Measurements from ENCODE around the gene SPOUT1. TPM values are rescaled to one million over a fixed set of nuclear protein-coding genes. Genes with fewer than 3 reads are reported as not detected.

Gene SPOUT1
- total RNA-seq, 4 donors from 2014 or later, result 4.4 to 34.2 (median 17.3) TPM

DNA sequence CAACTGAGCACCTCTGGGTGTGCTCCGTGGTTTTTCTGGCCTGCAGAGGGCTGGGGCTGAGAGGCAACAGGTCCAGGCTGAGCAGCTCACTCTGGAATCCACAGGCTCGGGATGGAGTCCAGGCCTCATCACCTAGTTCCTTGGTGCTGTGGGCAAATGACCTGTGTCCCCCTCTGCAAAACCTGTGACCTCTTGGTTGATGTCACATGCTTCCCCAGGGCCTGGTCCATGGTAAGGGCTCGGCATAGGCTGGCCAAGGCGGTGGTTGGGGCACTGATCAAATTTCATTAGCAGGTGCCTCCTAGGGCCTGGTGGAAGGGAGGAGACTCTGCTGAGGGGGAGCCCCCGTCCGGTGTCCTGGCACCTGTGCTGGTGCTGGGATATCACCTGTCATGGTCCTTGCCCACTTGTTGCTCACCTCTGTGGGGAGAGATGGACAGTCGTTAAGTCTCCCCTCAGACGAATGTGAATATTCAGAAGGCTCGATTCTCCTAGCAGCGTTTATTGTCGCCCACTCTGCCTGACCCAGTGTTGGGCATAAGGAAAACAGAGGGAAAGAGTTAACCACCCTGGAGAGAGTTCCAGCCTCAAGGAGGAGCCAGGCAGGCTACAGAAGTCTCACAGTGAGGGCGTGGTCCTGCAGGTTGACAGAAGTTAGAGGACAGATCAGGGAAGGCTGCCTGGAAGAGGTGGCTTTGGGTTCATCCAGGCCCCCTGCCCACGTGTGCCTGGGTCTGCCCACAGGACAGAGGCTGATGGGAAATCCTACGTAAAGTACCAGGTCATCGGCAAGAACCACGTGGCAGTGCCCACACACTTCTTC is 7.8 kb downstream of the SPOUT1 start:
- intact Hi-C loops (cut with DNase I; ENCODE audit: low total_unique reads), result no loop called here
- Histone ChIP-seq H3K27me3 (no peaks in the 10 kb centered on the region), H3K27ac (no peak overlapping the region), H3K4me1 (peaks cover 0 to 4% of the 10 kb centered on the region in 2 donors), H3K36me3 (no peaks in the 10 kb centered on the region), H3K4me3 (no peak overlapping the region), H3K9me3 (no peaks in the 10 kb centered on the region)
- TF ChIP-seq, protein P1, sequence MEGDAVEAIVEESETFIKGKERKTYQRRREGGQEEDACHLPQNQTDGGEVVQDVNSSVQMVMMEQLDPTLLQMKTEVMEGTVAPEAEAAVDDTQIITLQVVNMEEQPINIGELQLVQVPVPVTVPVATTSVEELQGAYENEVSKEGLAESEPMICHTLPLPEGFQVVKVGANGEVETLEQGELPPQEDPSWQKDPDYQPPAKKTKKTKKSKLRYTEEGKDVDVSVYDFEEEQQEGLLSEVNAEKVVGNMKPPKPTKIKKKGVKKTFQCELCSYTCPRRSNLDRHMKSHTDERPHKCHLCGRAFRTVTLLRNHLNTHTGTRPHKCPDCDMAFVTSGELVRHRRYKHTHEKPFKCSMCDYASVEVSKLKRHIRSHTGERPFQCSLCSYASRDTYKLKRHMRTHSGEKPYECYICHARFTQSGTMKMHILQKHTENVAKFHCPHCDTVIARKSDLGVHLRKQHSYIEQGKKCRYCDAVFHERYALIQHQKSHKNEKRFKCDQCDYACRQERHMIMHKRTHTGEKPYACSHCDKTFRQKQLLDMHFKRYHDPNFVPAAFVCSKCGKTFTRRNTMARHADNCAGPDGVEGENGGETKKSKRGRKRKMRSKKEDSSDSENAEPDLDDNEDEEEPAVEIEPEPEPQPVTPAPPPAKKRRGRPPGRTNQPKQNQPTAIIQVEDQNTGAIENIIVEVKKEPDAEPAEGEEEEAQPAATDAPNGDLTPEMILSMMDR (IDR thresholded peaks at IDR 0.05), result no peak
- TF ChIP-seq POLR2A (IDR thresholded peaks at IDR 0.05), result no peak
- no peak for DNase-seq

DNA sequence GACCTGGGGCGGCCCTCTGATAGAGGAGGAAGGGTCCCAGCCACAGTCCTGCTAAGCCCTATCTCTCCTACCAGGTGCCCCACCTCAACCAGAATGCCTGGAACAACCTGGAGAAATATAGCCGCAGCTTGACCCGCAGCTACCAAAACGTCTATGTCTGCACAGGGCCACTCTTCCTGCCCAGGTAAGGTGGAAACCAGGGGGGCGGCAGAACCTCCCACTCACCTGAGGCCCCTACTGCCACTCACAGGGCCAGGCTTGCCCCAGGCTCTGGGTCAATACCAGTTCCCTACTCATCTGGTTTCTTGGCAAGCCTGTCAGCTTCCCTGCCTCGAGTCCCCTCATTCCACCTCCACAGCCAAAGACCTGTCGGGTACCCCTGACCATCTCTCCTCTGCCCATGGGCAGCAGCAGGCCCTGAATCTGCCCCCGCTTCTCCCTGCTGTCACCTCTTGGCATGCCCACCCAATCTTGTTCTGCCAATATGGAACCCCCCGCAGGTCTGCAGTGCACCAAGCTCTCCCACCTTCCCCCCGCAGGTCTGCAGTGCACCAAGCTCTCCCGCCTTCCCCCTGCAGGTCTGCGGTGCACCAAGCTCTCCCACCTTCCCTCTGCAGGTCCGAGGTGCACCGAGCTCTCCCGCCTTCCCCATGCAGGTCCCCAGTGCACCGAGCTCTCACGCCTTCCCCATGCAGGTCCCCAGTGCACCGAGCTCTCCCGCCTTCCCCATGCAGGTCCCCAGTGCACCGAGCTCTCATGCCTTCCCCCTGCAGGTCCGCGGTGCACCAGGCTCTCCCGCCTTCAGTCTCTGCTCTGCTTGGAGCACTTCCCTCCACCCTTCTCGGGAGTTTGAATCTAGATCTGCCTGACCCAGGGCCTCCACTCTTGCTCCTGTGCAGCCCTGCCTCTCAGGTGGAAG is 8.7 kb downstream of the SPOUT1 start:
- no peak for DNase-seq
- H3K4me1 ChIP-seq, result peaks cover 0 to 4% of the 10 kb centered on the region in 2 donors
- H3K9me3 ChIP-seq, result no peaks in the 10 kb centered on the region
- H3K27ac ChIP-seq, result no peak overlapping the region
- no peaks in the 10 kb centered on the region for H3K27me3 ChIP-seq
- H3K4me3 ChIP-seq, result no peak overlapping the region
- intact Hi-C loops (cut with DNase I; ENCODE audit: low total_unique reads), result no loop called here
- H3K36me3 ChIP-seq, result no peaks in the 10 kb centered on the region
- TF ChIP-seq POLR2A (IDR thresholded peaks at IDR 0.05), result no peak
- TF ChIP-seq, protein P1 (IDR thresholded peaks at IDR 0.05), result no peak

DNA sequence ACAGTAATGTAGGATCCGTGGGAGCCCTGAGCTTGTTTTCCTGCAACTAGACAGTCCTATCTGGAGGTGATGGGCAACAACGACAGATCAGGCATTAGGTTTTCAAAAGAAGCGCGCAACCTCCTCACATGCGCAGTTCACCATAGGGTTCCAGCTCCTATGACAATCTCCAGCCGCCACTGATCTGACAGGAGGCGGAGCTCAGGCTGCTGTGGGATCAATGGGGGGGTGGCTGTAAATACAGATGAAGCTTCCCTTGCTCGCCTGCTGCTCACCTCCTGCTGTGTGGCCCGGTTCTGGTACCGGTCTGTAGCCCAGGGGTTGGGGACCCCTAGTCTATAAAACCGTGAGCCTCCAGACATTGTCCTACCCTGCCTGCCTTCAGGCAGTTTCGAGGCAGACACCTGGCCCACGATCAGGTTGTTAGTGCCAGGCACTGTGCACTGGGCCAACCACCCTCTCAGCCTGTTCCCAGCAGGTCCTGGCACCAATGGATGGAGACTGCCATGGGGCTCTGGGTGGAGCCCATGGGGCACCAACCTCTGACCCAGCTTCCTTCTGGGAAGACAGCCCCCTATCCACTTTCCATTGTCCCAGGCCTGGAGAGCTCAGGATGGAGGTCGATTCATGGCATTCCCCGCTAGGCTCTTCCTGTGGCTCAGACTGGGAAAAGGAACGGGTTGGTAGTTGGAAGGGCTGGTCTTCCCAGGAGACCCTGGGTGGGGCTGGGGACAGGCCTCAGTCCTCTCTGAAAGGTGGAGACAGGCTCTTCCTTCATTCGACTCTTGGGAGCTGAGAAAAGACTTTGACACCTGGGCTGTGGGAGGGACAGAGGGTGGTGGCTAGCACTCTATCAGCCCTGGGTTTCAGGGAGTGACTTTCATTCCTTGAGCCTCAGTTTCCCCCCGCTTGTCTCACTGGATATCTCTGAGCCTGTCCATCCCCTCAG is 9.6 kb downstream of the SPOUT1 start:
- Histone ChIP-seq H3K36me3 (no peaks in the 10 kb centered on the region), H3K4me3 (no peak overlapping the region), H3K27me3 (no peaks in the 10 kb centered on the region), H3K4me1 (peaks cover 0 to 4% of the 10 kb centered on the region in 2 donors), H3K9me3 (no peaks in the 10 kb centered on the region), H3K27ac (no peak overlapping the region)
- intact Hi-C loops (cut with DNase I; ENCODE audit: low total_unique reads), result no loop called here
- peak; percentile 64 to 75 for DNase-seq
- TF ChIP-seq, protein P1 (IDR thresholded peaks at IDR 0.05), result no peak
- no peak for TF ChIP-seq POLR2A (IDR thresholded peaks at IDR 0.05)

DNA sequence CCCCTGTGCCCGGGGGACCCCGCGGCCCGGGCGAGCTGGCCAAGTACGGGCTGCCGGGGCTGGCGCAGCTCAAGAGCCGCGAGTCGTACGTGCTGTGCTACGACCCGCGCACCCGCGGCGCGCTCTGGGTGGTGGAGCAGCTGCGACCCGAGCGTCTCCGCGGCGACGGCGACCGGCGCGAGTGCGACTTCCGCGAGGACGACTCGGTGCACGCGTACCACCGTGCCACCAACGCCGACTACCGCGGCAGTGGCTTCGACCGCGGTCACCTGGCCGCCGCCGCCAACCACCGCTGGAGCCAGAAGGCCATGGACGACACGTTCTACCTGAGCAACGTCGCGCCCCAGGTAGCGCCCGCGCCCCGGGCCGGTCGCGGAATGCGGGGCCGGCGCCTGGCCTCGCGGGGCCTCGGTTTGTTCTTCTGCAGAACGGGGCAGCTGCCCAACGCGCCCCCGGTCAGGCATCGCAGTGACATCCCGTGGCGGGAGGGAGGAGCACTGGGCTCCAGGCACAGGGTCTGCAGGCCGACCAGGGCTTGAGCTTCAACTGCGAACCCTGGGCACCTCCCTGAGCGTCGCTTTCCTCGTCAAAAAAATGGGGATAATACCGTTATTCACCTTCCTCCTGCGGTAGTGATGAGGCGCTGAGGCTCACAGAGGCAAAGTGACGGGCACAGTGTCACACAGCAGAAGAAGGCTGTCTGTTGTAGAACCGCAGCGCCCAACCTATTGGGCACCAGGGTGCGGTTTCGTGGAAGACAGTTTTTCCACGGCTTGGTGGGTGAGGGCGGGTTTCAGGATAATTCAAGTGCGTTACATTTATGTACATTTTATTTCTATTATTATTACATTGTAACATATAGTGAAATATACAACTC is 10.5 kb downstream of the SPOUT1 start:
- Histone ChIP-seq H3K4me1 (peaks cover 0 to 4% of the 10 kb centered on the region in 2 donors), H3K27me3 (no peaks in the 10 kb centered on the region), H3K27ac (peak overlapping the region; percentile 66 to 79), H3K4me3 (peak overlapping the region; percentile 51 to 66), H3K9me3 (no peaks in the 10 kb centered on the region), H3K36me3 (no peaks in the 10 kb centered on the region)
- intact Hi-C loops (cut with DNase I; ENCODE audit: low total_unique reads), result no loop called here
- TF ChIP-seq POLR2A (IDR thresholded peaks at IDR 0.05), result no peak
- TF ChIP-seq, protein P1 (IDR thresholded peaks at IDR 0.05), result no peak
- DNase-seq, result no peak
